GM12878 (cell line): ENCODE data around the gene TOMM6. TPM values are rescaled to one million over a fixed set of nuclear protein-coding genes. Genes with fewer than 3 reads are reported as not detected.

Experiments
- CBFB ChIP-seq: IDR thresholded peaks from 2 replicates; pipeline ENCODE4 v1.6.1; 2016; ENCODE audit warnings: antibody characterized with exemption, low read depth
- CBX5 ChIP-seq: sonication (generic); IDR thresholded peaks from 2 replicates; pipeline ENCODE4 v1.6.1; 2016; ENCODE audit warnings: low read depth, moderate library complexity, mild to moderate bottlenecking, inconsistent platforms
- CREM ChIP-seq: IDR thresholded peaks from 2 replicates; pipeline ENCODE4 v1.6.1; 2014; ENCODE audit warnings: antibody characterized with exemption, low read depth
- EGR1 ChIP-seq, 2 experiments: IDR thresholded peaks; 1 replicate in 1 of 2; 2 replicates in 1 of 2; pipeline ENCODE4 v1.6.1; 2011 to 2012; ENCODE audit warnings: low read depth in 2 of 2, low read length in 2 of 2, borderline replicate concordance in 1 of 2, mild to moderate bottlenecking in 1 of 2, moderate library complexity in 1 of 2
- ELK1 ChIP-seq: IDR thresholded peaks from 2 replicates; pipeline ENCODE4 v1.6.1; 2012; ENCODE audit warnings: low read depth, low read length, improper control_type of control experiment
- HCFC1 ChIP-seq: fragments of 150-350 bp; IDR thresholded peaks from 2 replicates; pipeline ENCODE4 v1.6.1; 2014; ENCODE audit warnings: low read length
- JUND ChIP-seq: IDR thresholded peaks from 2 replicates; pipeline ENCODE4 v1.6.1; 2012; ENCODE audit warnings: low read depth, mild to moderate bottlenecking, low read length, improper control_type of control experiment, moderate library complexity
- NKRF ChIP-seq: fragments of 450-650 bp; conservative IDR thresholded peaks from 2 replicates; pipeline ENCODE4 v1.6.1; 2017; ENCODE audit warnings: mild to moderate bottlenecking, moderate library complexity
- PAX8 ChIP-seq: fragments of 450-650 bp; IDR thresholded peaks from 2 replicates; pipeline ENCODE4 v1.6.1; 2017; ENCODE audit warnings: mild to moderate bottlenecking, moderate library complexity
- PML ChIP-seq: IDR thresholded peaks from 2 replicates; pipeline ENCODE4 v1.6.1; 2012; ENCODE audit warnings: low read length, inconsistent platforms
- POLR2AphosphoS2 ChIP-seq: IDR thresholded peaks from 2 replicates; pipeline ENCODE4 v1.6.1; 2011; ENCODE audit warnings: low read depth, mild to moderate bottlenecking, low read length, improper control_type of control experiment, moderate library complexity
- SKIL ChIP-seq: fragments of 450-650 bp; IDR thresholded peaks from 2 replicates; pipeline ENCODE4 v1.6.1; 2017; ENCODE audit warnings: mild to moderate bottlenecking, low read depth, inconsistent platforms; ENCODE audit not compliant: poor library complexity, severe bottlenecking
- ZNF592 ChIP-seq: fragments of 450-650 bp; IDR thresholded peaks from 2 replicates; pipeline ENCODE4 v1.6.1; 2017; ENCODE audit warnings: mild to moderate bottlenecking, moderate library complexity
- polyA plus RNA-seq, 11 experiments: library from polyadenylated mRNA; depleted of rRNA in 4 of 11; unstranded in 6 of 11; stranded (reverse) in 5 of 11; fragments of >200 nt; fragmentation: Nextera tagmentation in 4 of 11; fragmentation: Illumina TruSeq in 1 of 11; extraction: Ambion mirVana in 4 of 11; extraction: Trizol in 1 of 11; gene quantifications; 1 replicate in 1 of 11; 2 replicates in 10 of 11; pipeline versions ENCODE4 v1.2.1 to v1.2.3, GENCODE V29; 2011 to 2016; ENCODE audit warnings: inconsistent platforms in 2 of 11, missing spikeins in 2 of 11, low read depth in 1 of 11
- total RNA-seq, 4 experiments: library from RNA; depleted of rRNA in 3 of 4; stranded (reverse); fragments of >200 nt in 3 of 4; fragmentation: Illumina TruSeq in 1 of 4; extraction: Trizol in 1 of 4; gene quantifications; 2 replicates each; pipeline versions ENCODE4 v1.2.1 to v1.2.3, GENCODE V29; 2013 to 2021
- TF ChIP-seq, protein P1 (sequence below): IDR thresholded peaks from 2 replicates; pipeline ENCODE4 v1.6.1; 2011; ENCODE audit warnings: low read depth, low read length, improper control_type of control experiment, borderline replicate concordance
- TF ChIP-seq, protein P2 (sequence below): IDR thresholded peaks from 2 replicates; pipeline ENCODE4 v1.6.1; 2011; ENCODE audit warnings: borderline replicate concordance, low read depth, mild to moderate bottlenecking, moderate library complexity, low read length; ENCODE audit not compliant: insufficient read depth, poor library complexity, severe bottlenecking

The TOMM6 gene
- total and polyA plus RNA-seq, 10 of the 15 experiments (the other 5 are each of a cell fraction or from before 2014, with no cell fraction given) = 206 to 746 (median 448) TPM

GRCh38 chr6:41787219-41787917, at the start of gene TOMM6 (continued):
- TF ChIP-seq ELK1 = peak; percentile 97
- TF ChIP-seq ZNF592 = peak; percentile 60; the same call in 1 of the 2 replicates
- TF ChIP-seq EGR1 (IDR thresholded peaks at IDR 0.05; ENCODE audit: borderline replicate concordance in 1 of 2, low read depth in 2 of 2, low read length in 2 of 2) = 0 out of 3 replicates have a peak, but pooled peaks of 1 of the 2 experiments have one; percentile 28
- no peak for TF ChIP-seq PAX8
- no peak for TF ChIP-seq CBX5
- TF ChIP-seq, protein P1, sequence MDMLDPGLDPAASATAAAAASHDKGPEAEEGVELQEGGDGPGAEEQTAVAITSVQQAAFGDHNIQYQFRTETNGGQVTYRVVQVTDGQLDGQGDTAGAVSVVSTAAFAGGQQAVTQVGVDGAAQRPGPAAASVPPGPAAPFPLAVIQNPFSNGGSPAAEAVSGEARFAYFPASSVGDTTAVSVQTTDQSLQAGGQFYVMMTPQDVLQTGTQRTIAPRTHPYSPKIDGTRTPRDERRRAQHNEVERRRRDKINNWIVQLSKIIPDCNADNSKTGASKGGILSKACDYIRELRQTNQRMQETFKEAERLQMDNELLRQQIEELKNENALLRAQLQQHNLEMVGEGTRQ = no peak; the same call in 1 of the 2 replicates
- no peak for TF ChIP-seq CBFB
- TF ChIP-seq HCFC1 = peak; percentile 86
- TF ChIP-seq, protein P2, sequence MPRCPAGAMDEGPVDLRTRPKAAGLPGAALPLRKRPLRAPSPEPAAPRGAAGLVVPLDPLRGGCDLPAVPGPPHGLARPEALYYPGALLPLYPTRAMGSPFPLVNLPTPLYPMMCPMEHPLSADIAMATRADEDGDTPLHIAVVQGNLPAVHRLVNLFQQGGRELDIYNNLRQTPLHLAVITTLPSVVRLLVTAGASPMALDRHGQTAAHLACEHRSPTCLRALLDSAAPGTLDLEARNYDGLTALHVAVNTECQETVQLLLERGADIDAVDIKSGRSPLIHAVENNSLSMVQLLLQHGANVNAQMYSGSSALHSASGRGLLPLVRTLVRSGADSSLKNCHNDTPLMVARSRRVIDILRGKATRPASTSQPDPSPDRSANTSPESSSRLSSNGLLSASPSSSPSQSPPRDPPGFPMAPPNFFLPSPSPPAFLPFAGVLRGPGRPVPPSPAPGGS = peak; percentile 13
- TF ChIP-seq CREM = peak; percentile 99
- TF ChIP-seq POLR2AphosphoS2 = peak; percentile 84
- peak; percentile 90; the same call in 1 of the 2 replicates for TF ChIP-seq PML
- peak; percentile 25 for TF ChIP-seq SKIL
- TF ChIP-seq JUND = 0 out of 2 replicates have a peak, but pooled peaks have one; percentile 21
- peak; percentile 75; the same call in 1 of the 2 replicates for TF ChIP-seq NKRF
